GM08714 (cell line): Measurements from ENCODE around the gene SNRNP25.
A peak's percentile ranks its signal among the peaks of the same experiment; 100 is the strongest.
"Not testable (repeated sequence)": the region's sequence is repeated elsewhere in the genome, so short reads cannot be mapped to it uniquely, and the experiment has no call there.

Experiments
- H3K4me3 ChIP-seq: fragments of 200-500 bp; sonication (Bioruptor generic); 2 replicates; pipeline ENCODE4 v1.5.1; 2014; ENCODE audit warnings: mild to moderate bottlenecking, low read length, inconsistent platforms
- ZNF274 ChIP-seq: IDR thresholded peaks from 2 replicates; pipeline ENCODE4 v1.6.1; 2012; ENCODE audit warnings: mild to moderate bottlenecking, low read depth, low read length

Gene SNRNP25

DNA sequence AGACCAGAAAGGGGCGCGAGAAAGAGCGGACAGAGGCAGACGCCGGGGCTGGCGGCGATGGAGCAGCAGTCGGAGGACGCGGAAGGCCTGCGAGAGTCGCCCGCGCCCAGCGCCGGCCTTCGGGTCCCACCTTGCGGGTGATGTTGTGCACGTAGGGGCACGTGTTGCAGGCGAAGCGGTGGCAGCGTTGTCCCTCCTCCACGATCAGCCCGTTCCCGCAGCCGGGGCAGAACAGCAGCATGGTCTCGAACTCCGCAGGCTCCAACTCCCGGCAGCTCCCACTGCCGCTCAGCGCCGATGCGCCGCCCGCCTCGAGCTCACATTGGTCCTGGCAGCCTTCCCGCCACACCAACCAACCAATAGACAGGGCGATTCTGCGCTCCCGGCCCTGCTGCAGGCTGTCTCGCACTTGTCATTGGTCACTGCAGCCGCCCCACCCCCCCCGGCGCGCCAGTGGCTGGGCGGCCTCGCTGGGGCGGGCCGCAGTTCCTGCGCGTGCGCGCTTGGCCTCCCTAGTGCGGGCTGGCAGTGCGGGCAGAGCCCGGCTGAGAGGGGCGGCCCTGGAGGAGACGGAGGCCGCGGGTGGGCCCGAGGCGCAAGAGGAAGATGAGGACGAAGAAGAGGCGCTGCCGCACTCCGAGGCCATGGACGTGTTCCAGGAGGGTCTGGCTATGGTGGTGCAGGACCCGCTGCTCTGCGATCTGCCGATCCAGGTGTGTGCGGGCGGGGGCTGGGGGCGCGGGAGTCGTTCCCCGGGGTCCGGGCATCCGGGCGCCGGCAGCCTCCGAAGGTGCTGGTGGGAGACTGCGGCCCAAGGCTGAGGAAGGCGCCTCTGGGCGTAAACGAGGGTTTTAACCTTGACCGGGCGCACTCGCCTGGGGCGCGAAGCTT, at the start of gene SNRNP25, which contains the start of gene POLR3K:
Gene SNRNP25, plus strand, starts transcription at position 483 of the 891 bp plus-strand sequence. Its CDS starts 189 bp downstream, at position 672.
Gene POLR3K, minus strand, starts transcription at position 263 of the 891 bp plus-strand sequence. Its CDS starts 22 bp downstream, at position 241.
- TF ChIP-seq ZNF274 = no peak
- H3K4me3 ChIP-seq = peak within 1 kb of the TSS; percentile 84

DNA sequence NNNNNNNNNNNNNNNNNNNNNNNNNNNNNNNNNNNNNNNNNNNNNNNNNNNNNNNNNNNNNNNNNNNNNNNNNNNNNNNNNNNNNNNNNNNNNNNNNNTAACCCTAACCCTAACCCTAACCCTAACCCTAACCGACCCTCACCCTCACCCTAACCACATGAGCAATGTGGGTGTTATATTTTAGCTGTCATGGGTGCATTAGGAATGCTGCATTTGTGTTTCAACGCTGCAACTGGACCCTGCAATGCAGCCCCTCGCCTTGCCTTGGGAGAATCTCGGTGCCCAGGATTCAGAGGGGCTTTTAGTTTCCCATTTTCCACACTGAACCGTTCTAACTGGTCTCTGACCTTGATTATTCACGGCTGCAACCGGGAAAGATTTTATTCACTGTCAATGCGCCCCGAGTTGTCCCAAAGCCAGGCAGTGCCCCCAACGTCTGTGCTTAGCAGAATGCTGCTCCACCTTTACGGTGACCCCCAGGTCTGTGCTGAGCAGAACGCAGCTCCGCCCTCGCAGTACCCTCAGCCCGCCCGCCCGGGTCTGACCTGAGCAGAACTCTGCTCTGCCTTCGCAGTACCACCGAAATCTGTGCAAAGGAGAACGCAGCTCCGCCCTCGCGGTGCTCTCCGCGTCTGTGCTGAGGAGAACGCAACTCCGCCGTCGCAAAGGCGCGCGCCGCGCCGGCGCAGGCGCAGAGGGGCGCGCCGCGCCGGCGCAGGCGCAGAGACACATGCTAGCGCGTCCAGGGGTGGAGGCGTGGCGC, 43.5 kb upstream of the SNRNP25 start:
- H3K4me3 ChIP-seq = peak overlapping the region; percentile 95; the same call in 1 of the 2 replicates
- no peak for TF ChIP-seq ZNF274

DNA sequence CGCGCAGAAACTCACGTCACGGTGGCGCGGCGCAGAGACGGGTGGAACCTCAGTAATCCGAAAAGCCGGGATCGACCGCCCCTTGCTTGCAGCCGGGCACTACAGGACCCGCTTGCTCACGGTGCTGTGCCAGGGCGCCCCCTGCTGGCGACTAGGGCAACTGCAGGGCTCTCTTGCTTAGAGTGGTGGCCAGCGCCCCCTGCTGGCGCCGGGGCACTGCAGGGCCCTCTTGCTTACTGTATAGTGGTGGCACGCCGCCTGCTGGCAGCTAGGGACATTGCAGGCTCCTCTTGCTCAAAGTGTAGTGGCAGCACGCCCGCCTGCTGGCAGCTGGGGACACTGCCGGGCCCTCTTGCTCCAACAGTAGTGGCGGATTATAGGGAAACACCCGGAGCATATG, 42.9 kb upstream of the SNRNP25 start:
- H3K4me3 ChIP-seq = not testable (repeated sequence)

DNA sequence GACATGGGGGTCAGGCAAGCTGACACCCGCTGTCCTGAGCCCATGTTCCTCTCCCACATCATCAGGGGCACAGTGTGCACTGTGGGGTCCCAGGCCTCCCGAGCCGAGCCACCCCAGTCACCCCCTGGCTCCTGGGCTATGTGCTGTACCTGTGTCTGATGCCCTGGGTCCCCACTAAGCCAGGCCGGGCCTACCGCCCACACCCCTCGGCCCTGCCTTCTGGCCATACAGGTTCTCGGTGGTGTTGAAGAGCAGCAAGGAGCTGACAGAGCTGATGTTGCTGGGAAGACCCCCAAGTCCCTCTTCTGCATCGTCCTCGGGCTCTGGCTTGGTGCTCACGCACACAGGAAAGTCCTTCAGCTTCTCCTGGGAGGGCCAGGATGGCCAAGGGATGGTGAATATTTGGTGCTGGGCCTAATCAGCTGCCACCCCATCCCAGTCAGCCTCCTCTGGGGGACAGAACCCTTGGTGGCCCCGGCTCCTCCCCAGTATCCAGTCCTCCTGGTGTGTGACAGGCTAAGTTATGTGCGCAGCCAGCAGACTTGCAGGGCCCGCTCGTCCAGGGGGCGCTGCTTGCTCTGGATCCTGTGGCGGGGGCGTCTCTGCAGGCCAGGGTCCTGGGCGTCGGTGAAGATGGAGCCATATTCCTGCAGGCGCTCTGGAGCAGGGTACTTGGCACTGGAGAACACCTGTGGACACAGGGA, 36.4 kb upstream of the SNRNP25 start:
- not testable (repeated sequence) for H3K4me3 ChIP-seq

DNA sequence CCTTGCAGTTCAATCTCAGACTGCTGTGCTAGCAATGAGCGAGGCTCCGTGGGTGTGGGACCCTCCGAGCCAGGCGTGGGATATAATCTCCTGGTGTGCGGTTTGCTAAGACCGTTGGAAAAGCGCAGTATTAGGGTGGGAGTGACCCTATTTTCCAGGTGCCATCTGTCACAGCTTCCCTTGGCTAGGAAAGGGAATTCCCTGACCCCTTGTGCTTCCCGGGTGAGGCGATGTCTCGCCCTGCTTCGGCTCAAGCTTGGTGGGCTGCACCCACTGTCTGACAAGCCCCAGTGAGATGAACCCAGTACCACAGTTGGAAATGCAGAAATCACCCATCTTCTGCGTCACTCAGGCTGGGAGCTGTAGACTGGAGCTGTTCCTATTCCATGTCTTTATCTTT, 32.7 kb upstream of the SNRNP25 start:
- not testable (repeated sequence) for H3K4me3 ChIP-seq

DNA sequence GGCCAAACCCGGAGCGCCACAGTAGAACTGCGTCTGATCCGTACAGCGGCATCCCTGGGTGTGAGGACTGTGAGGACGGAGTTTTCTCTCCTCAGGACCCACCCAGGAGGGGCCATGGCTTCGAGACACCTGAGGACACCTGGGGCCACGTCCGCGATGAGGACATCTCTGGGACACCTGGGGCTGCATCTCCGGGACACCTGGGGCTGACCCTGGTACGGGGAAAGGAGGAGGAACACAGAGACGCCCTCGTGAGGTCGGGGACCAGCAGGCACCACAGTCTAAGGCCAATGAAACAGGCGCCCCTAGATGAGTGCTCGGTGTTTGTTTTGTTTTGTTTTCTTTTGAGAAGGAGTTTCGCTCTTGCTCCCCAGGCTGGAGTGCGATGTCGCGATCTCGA, 29.5 kb upstream of the SNRNP25 start:
- not testable (repeated sequence) for H3K4me3 ChIP-seq

DNA sequence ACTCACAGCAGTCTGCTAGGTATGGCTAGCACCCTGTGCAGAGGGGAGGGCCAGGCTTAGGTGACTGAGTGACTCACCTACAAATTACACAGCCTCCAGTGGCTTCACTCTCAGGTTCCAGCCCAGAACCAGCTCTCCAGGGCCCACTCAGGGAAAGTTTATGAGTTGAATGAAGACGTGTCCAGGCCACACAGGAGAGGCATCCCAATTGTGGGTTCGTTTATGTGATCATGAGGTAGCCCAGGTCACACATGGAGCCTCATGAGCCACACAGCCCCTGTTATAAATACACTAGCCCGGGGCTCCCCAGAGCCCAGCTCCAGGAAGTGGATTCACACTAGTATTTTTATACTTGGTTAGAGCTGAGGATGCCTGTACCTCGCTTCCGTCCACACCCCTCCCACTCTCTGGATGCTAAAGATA, 27.7 kb upstream of the SNRNP25 start:
- not testable (repeated sequence) for H3K4me3 ChIP-seq

DNA sequence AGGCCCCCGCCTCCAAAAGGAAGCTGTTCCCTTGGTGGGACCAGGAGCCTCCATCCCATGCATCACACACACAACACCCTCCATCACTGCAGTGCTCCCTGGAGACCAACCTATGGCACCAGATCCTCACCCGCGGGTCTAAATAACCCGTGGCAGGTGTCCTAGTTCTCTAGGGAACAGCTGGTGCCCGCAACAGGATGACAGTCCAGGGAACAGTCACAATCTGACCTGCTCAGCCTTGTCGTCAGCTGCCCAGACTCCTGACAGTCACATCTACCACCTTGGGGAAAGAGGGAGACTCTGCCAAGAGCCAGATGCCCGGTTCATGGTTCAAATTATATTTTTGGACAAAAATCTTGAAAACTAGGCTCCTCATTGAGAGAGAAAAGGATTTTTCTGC, 23.0 kb upstream of the SNRNP25 start:
- H3K4me3 ChIP-seq = not testable (repeated sequence)

DNA sequence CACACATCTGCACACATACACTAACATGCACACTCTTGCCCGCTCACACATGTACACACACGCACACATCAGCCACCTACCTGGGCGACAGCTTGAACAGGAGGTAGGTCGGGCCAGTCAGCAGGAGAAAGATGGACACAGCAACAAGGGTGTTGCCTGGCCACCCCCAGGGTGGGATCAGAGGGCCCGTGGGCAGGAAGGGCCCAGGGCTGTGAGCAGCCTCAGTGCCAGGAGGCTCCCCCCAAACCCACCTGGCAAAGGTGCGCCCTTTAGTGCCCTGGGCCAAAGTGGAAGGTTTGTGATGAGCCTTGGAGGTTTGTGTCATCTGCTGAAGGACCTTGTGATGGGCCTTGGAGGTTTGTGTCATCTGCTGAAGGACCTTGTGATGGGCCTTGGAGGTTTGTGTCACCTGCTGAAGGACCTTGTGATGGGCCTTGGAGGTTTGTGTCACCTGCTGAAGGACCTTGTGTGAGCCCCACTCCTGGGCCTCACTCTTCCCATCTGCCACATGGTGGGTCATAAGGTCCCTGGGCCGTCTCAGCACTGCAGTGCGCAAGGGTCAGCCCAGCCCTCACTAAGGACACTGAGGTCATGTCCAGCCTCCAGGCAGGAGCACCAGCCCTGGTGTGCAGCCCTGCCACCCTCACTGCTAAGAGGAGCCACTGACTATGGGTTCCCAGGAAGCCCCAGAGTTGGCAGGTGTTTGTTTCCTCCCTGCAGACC, 20.3 kb upstream of the SNRNP25 start:
- H3K4me3 ChIP-seq = not testable (repeated sequence)

DNA sequence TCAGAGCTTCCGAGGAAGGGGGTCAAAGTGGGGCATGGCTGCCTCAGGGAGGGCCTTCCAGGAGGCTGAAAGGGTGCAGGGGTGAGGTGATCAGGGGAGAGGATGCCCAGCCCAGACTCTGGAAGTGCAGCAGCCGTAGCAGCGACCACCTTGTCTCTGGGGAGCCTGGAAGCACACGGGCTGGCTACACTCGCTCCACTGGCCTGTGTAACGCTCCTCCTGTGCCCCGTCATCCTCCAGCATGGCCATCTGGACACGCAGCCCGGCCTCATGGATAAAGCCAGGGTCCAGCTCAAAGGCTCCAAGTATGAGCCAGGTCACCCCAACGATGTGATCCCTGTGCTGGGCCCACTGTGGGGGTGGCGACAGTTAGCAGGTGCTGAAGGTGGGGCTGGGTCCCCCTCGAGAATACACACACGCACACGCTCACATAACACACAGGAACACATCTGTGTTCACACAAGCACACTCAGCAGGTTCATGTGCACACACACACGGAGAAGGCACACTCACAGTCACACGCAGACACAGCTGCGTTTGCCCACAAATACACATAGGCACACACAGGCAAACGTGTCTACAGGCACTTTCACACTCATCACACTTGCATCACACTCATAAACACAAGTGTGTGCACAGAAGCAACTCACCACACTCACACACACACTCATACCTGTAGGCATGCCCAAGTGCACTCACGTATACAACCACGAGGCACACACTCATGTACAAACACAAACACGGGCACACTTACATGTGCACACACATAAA, 19.6 kb upstream of the SNRNP25 start:
- TF ChIP-seq ZNF274 = no peak
- H3K4me3 ChIP-seq = no peak overlapping the region

DNA sequence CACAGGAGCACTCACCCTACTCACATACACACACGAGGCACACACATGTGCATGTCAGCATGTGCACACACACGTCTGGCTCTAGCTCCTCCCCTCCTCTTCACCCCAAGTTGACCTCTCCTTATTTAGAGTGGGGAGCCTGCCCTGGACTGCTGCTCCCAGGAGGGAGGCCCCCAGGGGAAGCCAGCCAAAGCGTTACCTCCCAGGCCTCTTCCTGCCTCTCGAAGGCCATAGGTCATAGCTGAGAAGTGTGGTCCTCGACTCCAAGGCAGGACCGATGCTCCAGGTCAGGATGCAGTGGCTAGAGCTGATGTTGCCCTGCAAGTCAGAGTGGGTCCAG, 19.0 kb upstream of the SNRNP25 start:
- H3K4me3 ChIP-seq = no peak overlapping the region
- no peak for TF ChIP-seq ZNF274

DNA sequence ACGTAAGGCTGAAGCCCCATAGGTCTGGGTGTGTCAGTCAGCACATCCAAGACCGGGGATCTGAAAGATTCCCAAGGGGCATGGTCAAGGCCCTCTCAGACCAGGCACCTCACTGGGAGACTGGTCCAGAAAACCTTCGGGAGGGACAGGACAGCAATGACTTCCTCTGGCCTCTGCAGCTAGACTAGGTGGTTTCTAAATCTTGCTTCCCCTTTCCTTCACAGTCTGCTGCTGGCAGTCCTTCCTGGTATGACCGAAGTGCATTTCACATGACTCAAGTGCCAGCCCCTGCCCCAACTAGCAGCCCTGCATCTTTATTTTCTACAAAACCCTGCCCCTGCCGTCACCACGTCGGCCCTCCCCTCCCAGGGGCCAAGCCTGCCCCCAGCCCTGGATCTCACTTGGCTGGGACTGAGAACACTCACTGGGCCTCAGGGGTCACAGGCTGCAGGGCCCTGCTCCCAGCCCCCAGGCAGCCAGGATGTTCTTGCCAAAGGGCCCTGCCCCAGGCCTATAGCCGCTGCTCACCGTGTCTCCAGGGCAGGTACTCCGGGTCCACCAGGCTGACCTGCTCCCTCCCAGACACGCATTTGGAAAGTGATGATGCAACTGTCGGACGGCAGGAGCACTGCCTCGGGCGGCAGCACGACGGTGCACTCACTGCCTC, 18.5 kb upstream of the SNRNP25 start:
- no peak for TF ChIP-seq ZNF274

DNA sequence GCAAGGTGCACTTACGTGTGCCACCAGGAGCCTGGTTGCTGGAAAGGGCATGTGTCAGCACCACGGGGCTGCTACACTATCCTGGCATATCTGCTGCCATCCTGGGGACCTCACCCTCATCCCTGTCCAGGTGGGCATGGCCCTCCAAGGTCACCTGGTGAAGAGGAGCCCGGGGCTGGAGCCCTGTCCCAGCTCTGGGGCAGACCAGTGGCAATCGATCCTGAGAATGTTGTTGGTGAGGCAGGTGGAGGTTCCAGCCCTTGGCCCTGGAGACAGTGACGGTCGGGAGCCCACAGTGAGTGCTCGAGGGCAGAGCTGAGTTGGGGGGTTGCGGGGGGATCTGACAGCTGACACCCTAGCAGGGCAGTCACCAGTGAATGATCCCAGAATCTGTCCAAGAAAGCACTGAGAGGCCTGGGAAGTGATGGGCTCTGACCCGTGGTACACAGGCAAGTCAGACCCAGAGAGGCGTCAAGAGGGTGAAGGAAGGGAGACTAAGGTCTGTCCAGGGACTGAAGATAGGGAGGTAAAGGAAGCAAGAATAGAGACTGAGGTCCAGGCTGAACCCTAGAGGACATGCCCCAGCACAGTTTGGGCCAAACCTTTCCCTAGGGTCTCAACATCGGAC, 17.8 kb upstream of the SNRNP25 start:
- no peak for TF ChIP-seq ZNF274
- H3K4me3 ChIP-seq = no peak overlapping the region

More for the DNA sequence above, 18.5 kb upstream of the SNRNP25 start:
- H3K4me3 ChIP-seq = no peak overlapping the region
